ENCODE results near the gene ELF4.

GRCh38 chrX:130136961-130137360 is 26.7 kb upstream of the ELF4 start:
- TF ChIP-seq EZH2phosphoT487 (IDR thresholded peaks at IDR 0.05; ENCODE audit: borderline replicate concordance) (no peak), CTCF (conservative IDR thresholded peaks at IDR 0.05; ENCODE audit: low read length) (no peak)
